Activated effector memory CD4-positive, alpha-beta T cell treated with anti-CD3 and anti-CD28 coated beads, Interleukin-2, amount 50 U/mL, for 16 hours (primary cell): ENCODE results near the gene UTF1.
"Not testable (repeated sequence)": the region's sequence is repeated elsewhere in the genome, so short reads cannot be mapped to it uniquely, and the experiment has no call there.

ENCODE experiments used
- DNase-seq: peaks from one replicate; pipeline ENCODE4 v3.0.0-alpha.2; 2020

The UTF1 gene

GRCh38 chr10:133229265-133230043 is 563 bp upstream of the UTF1 start:
- no peak for DNase-seq

- no peak for DNase-seq
Measured at GRCh38 chr10:133230387-133231195, 574 bp downstream of the UTF1 start.

- no peak for DNase-seq
Measured at GRCh38 chr10:133231244-133231945, 1.4 kb downstream of the UTF1 start.

- DNase-seq: no peak
Measured at GRCh38 chr10:133231946-133232574, 2.0 kb downstream of the UTF1 start.

- DNase-seq: not testable (repeated sequence)
Measured at GRCh38 chr10:133234796-133235195, 4.8 kb downstream of the UTF1 start.

GRCh38 chr10:133235265-133235855 is 5.3 kb downstream of the UTF1 start:
- DNase-seq: no peak

- no peak for DNase-seq
Measured at GRCh38 chr10:133235932-133236331, 5.9 kb downstream of the UTF1 start.

GRCh38 chr10:133236401-133237240 is 6.6 kb downstream of the UTF1 start:
- DNase-seq: no peak

- no peak for DNase-seq
Measured at GRCh38 chr10:133237241-133237587, 7.2 kb downstream of the UTF1 start.

- DNase-seq: no peak
Measured at GRCh38 chr10:133237588-133238465, 7.8 kb downstream of the UTF1 start, which contains the start of gene VENTX. TSS of gene VENTX (plus strand) at chr10:133237855. CDS start at chr10:133237915, 60 bp downstream.

GRCh38 chr10:133238466-133238804 is 8.4 kb downstream of the UTF1 start:
- no peak for DNase-seq

- DNase-seq: no peak
Measured at GRCh38 chr10:133239990-133240389, 10.0 kb downstream of the UTF1 start.

- no peak for DNase-seq
Measured at GRCh38 chr10:133241501-133242205, 11.6 kb downstream of the UTF1 start.

- no peak for DNase-seq
Measured at GRCh38 chr10:133242611-133243356, 12.8 kb downstream of the UTF1 start.

GRCh38 chr10:133243593-133243992 is 13.6 kb downstream of the UTF1 start:
- DNase-seq: no peak

GRCh38 chr10:133245439-133246235 is 15.6 kb downstream of the UTF1 start:
- no peak for DNase-seq

- no peak for DNase-seq
Measured at GRCh38 chr10:133246236-133246626, 16.2 kb downstream of the UTF1 start.

- no peak for DNase-seq
Measured at GRCh38 chr10:133247681-133248333, 17.8 kb downstream of the UTF1 start.
